Mucosa of descending colon (tissue), 3 donors: Measurements from ENCODE around the gene USP10. TPM values are rescaled to one million over a fixed set of nuclear protein-coding genes. Genes with fewer than 3 reads are reported as not detected.

ENCODE experiments used
- ATAC-seq: fragments of 200-7000 bp; cut with Tn5 transposase; one replicate; pipeline ENCODE4 v1.9.1; 2020; ENCODE audit warnings: mild to moderate bottlenecking, moderate library complexity
- DNase-seq, 3 donors: peaks; one replicate each; pipeline ENCODE4 v3.0.0-alpha.2; 2020
- H3K36me3 ChIP-seq: fragments of 200-600 bp; one replicate; pipeline ENCODE4 v1.8.0; 2021; ENCODE audit warnings: low read depth, mild to moderate bottlenecking
- H3K4me1 ChIP-seq: fragments of 200-600 bp; one replicate; pipeline ENCODE4 v1.8.0; 2021; ENCODE audit warnings: low read depth, mild to moderate bottlenecking
- H3K4me3 ChIP-seq: fragments of 200-600 bp; one replicate; pipeline ENCODE4 v1.8.0; 2021; ENCODE audit warnings: mild to moderate bottlenecking
- H3K9me3 ChIP-seq: fragments of 200-600 bp; one replicate; pipeline ENCODE4 v1.8.0; 2021; ENCODE audit warnings: mild to moderate bottlenecking
- CTCF ChIP-seq: fragments of 200-600 bp; IDR thresholded peaks from one replicate; pipeline ENCODE4 v1.8.0; 2022; ENCODE audit warnings: antibody characterized with exemption, mild to moderate bottlenecking
- intact Hi-C, 2 donors: fragments of 100-400 bp; cut with DNase I in 1 of 2; cut with micrococcal nuclease in 1 of 2; formaldehyde crosslinking; loops; one replicate each; pipeline versions ENCODE4 v1.11.0 to v1.11.1; 2022; cut with DNase I, micrococcal nuclease
- total RNA-seq, 3 donors: library from RNA; stranded (reverse); fragmentation: NEBNext Ultra II Directional in 2 of 3; extraction: Animal tissue kit (Norgen Biotek cat#: 25700) in 2 of 3; gene quantifications; one replicate each; pipeline versions ENCODE4 v1.2.1 to v1.2.4, GENCODE V29; 2021 to 2023
- donor health status: DM: no; HTN: no; CAD: no; lungs with moderate emphysema.
- donor health status: DM: no; HTN: no; CAD: no.
- donor health status: DM: no; HTN: yes; CAD: no.

Gene USP10
- total RNA-seq, 3 donors from 2014 or later: 65.1 to 76.9 (median 72.4) TPM

- no peak for ATAC-seq
- no peaks in the 10 kb centered on the region for H3K9me3 ChIP-seq
- TF ChIP-seq CTCF: no peak
- intact Hi-C loops: no loop called here
- no peak for DNase-seq
- peaks cover 14% of the 10 kb centered on the region for H3K4me1 ChIP-seq
- no peak overlapping the region for H3K4me3 ChIP-seq
- H3K36me3 ChIP-seq: no peaks in the 10 kb centered on the region
Observed at GRCh38 chr16:84782846-84783245, 83.0 kb downstream of the USP10 start.

- ATAC-seq (peak; percentile 70), DNase-seq (peak; percentile 56 to 68 (median 66))
- TF ChIP-seq CTCF: no peak
- H3K36me3 ChIP-seq: no peaks in the 10 kb centered on the region
- intact Hi-C loops: no loop called here
- no peaks in the 10 kb centered on the region for H3K9me3 ChIP-seq
- H3K4me3 ChIP-seq: no peak overlapping the region
- peaks cover 14% of the 10 kb centered on the region for H3K4me1 ChIP-seq
Observed at GRCh38 chr16:84785843-84786581, 86.2 kb downstream of the USP10 start.

GRCh38 chr16:84786605-84787262 is 86.9 kb downstream of the USP10 start:
- H3K36me3 ChIP-seq: no peaks in the 10 kb centered on the region
- TF ChIP-seq CTCF: no peak
- intact Hi-C loops: no loop called here
- peaks cover 17% of the 10 kb centered on the region for H3K4me1 ChIP-seq
- DNase-seq (peak in 2 of 3 donors; percentile 30 to 42), ATAC-seq (peak; percentile 82)
- no peak overlapping the region for H3K4me3 ChIP-seq
- no peaks in the 10 kb centered on the region for H3K9me3 ChIP-seq

- Histone ChIP-seq H3K4me3 (no peak overlapping the region), H3K36me3 (no peaks in the 10 kb centered on the region), H3K4me1 (peaks cover 19% of the 10 kb centered on the region), H3K9me3 (no peaks in the 10 kb centered on the region)
- intact Hi-C loops: no loop called here
- ATAC-seq (peak; percentile 6), DNase-seq (no peak)
- TF ChIP-seq CTCF: no peak
Observed at GRCh38 chr16:84787263-84787622, 87.4 kb downstream of the USP10 start.

- intact Hi-C loops: no loop called here
- Histone ChIP-seq H3K9me3 (no peaks in the 10 kb centered on the region), H3K36me3 (no peaks in the 10 kb centered on the region), H3K4me1 (peaks cover 19% of the 10 kb centered on the region), H3K4me3 (no peak overlapping the region)
- no peak for TF ChIP-seq CTCF
- ATAC-seq: no peak
- no peak for DNase-seq
Observed at GRCh38 chr16:84788920-84789391, 89.2 kb downstream of the USP10 start.
